ENCODE results near the gene HESX1.
A peak's percentile ranks its signal among the peaks of the same experiment; 100 is the strongest.

Gene HESX1

DNA sequence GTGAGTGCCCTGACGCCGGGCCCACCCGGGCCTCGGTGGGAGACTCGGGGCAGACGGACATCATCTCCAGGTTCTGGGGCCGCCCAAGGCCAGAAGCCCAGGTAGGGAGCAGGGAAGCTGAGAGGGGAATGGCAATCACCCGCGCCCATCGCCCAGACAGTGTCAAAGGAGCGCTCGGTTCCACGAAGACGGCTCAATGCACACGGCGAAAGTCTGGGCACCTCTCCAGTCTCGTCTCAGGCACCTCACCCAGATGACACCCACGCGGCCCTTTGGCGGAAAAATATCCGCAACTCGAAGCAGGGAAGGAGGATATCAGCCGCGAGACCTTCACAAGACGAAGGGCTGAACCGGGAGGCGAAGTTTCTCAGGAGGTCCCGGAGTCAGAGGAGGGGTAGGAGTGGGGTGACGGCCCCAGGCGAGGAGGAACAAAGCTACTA is 35.5 kb downstream of the HESX1 start:
- DNase-seq, result peak in 1 of 2 donors; percentile 44
- intact Hi-C loops (cut with DNase I; ENCODE audit: low total_unique reads), result loop anchor here (10.0 kb wide), 1 partner anchor 61 kb away; the partner anchor contains the start of gene APPL1
- H3K27me3 ChIP-seq, result peaks cover 0 to 14% of the 10 kb centered on the region in 2 donors

DNA sequence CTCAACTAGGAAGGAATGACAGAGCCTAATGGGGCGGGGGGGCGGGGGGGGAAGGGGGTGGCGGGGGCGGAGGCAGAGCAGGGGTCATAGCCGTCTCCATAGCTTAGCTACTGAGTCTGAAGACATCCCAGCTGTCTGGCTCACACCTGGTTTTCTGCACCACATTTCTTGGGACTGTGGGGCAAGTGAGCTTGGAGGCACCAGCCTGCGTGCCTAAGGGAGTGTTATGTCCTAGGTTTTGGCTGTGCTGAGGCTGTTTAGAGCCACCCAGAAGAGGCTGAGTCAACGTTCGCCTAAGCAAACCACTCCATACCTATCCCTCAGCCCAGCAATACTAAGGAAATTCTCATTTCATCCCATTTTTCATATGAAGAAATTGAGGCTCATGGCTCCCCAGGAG is 36.0 kb downstream of the HESX1 start:
- Histone ChIP-seq H3K4me3 (peak overlapping the region; percentile 64 to 81), H3K9me3 (no peaks in the 10 kb centered on the region), H3K27ac (peak overlapping the region in 1 of 2 donors; percentile 49), H3K27me3 (peaks cover 0 to 9% of the 10 kb centered on the region in 2 donors), H3K4me1 (peaks cover 0 to 19% (median 9%) of the 10 kb centered on the region in 4 donors), H3K36me3 (no peaks in the 10 kb centered on the region)
- no peak for DNase-seq
- intact Hi-C loops (cut with DNase I; ENCODE audit: low total_unique reads), result loop anchor here (10.0 kb wide), 1 partner anchor 61 kb away; the partner anchor contains the start of gene APPL1
- TF ChIP-seq, protein P1, sequence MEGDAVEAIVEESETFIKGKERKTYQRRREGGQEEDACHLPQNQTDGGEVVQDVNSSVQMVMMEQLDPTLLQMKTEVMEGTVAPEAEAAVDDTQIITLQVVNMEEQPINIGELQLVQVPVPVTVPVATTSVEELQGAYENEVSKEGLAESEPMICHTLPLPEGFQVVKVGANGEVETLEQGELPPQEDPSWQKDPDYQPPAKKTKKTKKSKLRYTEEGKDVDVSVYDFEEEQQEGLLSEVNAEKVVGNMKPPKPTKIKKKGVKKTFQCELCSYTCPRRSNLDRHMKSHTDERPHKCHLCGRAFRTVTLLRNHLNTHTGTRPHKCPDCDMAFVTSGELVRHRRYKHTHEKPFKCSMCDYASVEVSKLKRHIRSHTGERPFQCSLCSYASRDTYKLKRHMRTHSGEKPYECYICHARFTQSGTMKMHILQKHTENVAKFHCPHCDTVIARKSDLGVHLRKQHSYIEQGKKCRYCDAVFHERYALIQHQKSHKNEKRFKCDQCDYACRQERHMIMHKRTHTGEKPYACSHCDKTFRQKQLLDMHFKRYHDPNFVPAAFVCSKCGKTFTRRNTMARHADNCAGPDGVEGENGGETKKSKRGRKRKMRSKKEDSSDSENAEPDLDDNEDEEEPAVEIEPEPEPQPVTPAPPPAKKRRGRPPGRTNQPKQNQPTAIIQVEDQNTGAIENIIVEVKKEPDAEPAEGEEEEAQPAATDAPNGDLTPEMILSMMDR (IDR thresholded peaks at IDR 0.05), result no peak

More for the DNA sequence above, 35.5 kb downstream of the HESX1 start:
- H3K4me3 ChIP-seq, result peak overlapping the region; percentile 64 to 81
- TF ChIP-seq, protein P1 (IDR thresholded peaks at IDR 0.05), result no peak
- H3K9me3 ChIP-seq, result no peaks in the 10 kb centered on the region
- H3K4me1 ChIP-seq, result peaks cover 0 to 19% (median 9%) of the 10 kb centered on the region in 4 donors
- H3K36me3 ChIP-seq, result no peaks in the 10 kb centered on the region
- peak overlapping the region; percentile 32 to 49 for H3K27ac ChIP-seq

DNA sequence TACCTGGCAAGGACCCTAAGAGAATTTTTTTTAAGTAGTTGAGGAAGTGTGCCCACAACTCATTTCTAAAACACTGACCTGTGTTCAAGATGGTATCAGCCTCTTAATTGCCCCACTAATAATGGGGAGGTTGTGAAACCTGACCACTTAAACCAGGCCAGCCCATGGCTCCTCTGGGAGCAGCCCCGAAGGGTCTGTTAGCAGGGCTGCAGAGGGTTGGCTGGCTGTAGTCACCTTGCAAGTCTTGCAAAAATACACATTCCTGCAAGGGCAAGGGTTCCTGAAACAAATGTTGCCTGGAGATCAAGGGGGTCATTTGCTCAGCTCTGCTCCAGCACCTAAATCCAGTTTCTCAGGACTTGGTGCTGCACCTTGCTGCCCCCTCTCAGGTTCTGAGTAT is 37.9 kb downstream of the HESX1 start:
- DNase-seq, result no peak
- intact Hi-C loops (cut with DNase I; ENCODE audit: low total_unique reads), result loop anchor here (10.0 kb wide), 1 partner anchor 63 kb away; the partner anchor contains the start of gene APPL1
- no peaks in the 10 kb centered on the region for H3K9me3 ChIP-seq
- peaks cover 0 to 19% (median 9%) of the 10 kb centered on the region in 4 donors for H3K4me1 ChIP-seq
- H3K4me3 ChIP-seq, result no peak overlapping the region
- TF ChIP-seq, protein P1 (IDR thresholded peaks at IDR 0.05), result no peak
- no peaks in the 10 kb centered on the region for H3K36me3 ChIP-seq
- no peaks in the 10 kb centered on the region for H3K27me3 ChIP-seq
- no peak overlapping the region for H3K27ac ChIP-seq

DNA sequence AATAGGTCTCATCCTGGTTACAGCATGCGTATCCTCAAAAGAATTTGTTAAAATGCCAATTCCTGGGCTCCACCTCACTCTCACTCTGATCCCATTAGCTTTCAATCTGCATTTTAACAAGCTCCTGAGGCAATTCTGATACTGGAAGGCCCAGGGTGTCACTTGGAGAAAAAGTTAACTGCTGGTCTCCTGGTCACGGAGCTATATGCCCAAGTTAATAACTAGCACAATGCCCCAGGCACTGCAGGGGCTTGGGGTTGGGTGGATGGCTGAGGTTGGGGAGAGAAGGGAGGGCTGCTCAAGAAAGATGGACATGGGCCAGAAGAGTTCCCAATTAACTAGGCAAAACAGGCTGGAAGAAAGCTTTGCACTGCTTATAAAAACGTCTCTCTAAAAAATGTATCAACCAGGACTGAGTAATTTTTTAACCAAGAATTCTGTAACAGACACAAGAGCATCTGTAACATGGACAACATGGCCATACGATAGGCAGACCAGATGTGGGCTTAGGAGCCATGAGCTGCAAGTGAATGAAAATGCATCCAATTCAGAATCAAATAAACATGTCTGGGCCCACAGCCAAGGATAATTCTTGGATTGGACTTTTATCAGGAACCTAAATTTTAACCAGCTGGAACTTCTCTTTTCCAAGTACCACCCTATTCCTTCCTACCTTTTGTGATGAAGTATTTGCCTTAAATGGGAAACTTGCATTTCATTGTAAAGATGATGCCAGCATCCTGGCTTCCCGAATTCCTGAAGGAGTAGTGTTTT is 38.8 kb downstream of the HESX1 start:
- H3K27ac ChIP-seq, result no peak overlapping the region
- intact Hi-C loops (cut with DNase I; ENCODE audit: low total_unique reads), result loop anchor here (10.0 kb wide), 1 partner anchor 64 kb away; the partner anchor contains the start of gene APPL1
- H3K4me3 ChIP-seq, result no peak overlapping the region

DNA sequence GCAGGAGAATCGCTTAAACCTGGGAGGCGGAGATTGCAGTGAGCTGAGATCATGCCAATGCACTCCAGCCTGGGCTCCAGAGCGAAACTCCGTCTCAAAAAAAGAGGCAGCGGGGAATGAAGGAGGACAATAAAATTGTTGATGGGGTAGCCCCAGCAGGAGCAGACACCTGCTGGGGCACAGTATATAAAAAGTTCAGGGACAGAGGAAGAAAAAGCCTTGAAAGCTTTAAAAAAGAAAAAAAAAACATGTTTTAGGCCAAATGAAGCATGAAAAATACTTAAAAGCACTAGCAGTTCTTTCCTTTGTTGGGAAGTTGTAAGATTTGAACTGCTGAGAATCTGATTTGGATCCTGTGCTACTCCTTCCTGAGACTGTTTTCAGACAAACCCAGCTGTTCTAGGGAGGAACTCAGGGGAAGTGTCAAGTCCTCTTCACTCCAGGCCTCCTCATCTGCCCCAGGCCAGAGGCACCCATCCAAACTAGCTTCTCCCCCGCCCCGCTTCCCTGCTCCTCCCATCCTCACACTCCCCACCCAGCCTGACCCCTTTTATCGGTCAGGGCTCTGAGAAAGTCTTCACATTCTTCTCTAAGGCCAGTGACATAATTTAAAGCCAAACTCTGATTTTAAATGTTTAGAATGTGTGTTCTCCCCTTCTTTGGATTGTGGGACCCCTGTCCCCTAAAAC is 39.6 kb downstream of the HESX1 start:
- intact Hi-C loops (cut with DNase I; ENCODE audit: low total_unique reads), result loop anchor here (10.0 kb wide), 1 partner anchor 65 kb away; the partner anchor contains the start of gene APPL1
- Histone ChIP-seq H3K27ac (no peak overlapping the region), H3K36me3 (no peaks in the 10 kb centered on the region)

More for the DNA sequence above, 38.8 kb downstream of the HESX1 start:
- Histone ChIP-seq H3K27me3 (no peaks in the 10 kb centered on the region), H3K9me3 (no peaks in the 10 kb centered on the region), H3K4me1 (peaks cover 0 to 19% (median 9%) of the 10 kb centered on the region in 4 donors), H3K36me3 (no peaks in the 10 kb centered on the region)
- no peak for DNase-seq
- TF ChIP-seq, protein P1 (IDR thresholded peaks at IDR 0.05), result no peak

More for the DNA sequence above, 39.6 kb downstream of the HESX1 start:
- no peak for DNase-seq
- Histone ChIP-seq H3K27me3 (no peaks in the 10 kb centered on the region), H3K9me3 (no peaks in the 10 kb centered on the region), H3K4me1 (peaks cover 0 to 13% (median 6%) of the 10 kb centered on the region in 4 donors), H3K4me3 (no peak overlapping the region)
- TF ChIP-seq, protein P1 (IDR thresholded peaks at IDR 0.05), result no peak
